ENCODE results near the gene CACNA2D1.

CACNA2D1 gene

DNA sequence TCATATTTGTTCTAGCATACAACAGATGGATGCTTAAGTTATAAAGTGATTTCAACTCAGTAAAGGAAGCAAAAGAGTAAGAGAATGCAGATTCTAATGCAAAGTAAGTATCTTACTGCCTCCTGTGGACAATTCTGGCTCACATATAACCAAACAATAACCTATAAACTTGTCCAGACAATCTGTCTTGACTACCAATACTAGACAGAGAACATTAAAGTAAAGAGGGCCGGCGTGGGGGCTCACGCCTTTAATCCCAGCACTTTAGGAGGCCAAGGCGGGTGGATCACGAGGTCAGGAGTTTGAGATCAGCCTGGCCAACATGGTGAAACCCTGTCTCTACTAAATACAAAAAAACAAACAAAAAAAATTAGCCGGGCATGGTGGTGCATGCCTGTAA, 329.3 kb downstream of the CACNA2D1 start:
- no peak for DNase-seq (ENCODE audit: low spot score)

DNA sequence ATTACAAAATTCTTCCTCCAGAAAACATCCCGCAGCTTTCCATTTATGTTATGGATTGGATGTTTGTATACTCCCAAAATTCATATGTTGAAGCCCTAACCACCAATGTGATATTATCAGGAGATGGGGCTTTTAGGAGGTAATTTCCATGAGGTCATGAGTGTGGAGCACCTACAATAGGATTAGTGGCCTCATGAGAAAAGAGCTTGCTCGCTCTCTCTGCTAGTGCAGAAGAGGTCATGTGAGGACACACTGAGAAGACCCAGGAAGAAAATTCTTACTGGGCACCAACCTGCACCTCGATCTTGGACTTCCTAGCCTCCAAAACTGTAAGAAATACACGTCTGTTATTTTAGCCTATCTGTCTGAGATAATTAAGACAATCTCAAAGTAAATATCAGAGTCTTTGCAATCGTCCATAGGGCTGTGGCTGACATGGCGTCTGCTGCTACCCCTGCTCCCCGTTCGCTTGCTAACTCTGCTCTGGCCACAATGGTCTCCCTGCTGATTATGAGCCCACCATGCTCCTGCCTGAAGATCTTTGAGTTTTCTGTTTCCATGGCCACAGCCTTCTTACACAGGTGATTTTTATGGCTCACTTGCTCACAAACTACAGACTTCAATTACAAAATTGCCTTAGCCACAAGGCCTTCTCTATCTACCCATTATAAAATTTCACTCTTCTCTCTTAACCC, 333.3 kb downstream of the CACNA2D1 start:
- DNase-seq (ENCODE audit: low spot score): no peak

DNA sequence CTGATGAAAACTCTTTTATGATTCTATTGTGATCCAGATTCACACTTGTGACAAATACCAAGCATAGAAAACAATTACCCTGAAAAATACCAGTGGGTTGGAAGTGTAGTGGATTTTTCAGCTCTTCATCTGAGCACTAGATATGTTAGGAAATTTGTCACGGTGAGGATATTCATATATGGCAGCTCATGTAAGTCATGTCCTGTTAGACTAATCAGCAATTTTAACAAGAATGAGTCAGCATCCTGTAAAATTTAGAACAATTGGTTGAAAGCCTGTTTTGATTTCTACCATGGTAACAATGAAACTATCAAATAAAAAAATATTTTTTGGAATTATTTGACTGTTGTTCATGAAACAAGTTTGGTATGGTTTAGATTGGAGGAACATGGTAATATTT, 334.3 kb downstream of the CACNA2D1 start:
- DNase-seq (ENCODE audit: low spot score): peak; percentile 29

- no peak for DNase-seq (ENCODE audit: low spot score)
These were observed 337.4 kb downstream of the CACNA2D1 start for GRCh38 chr7:82106201-82106600.

DNA sequence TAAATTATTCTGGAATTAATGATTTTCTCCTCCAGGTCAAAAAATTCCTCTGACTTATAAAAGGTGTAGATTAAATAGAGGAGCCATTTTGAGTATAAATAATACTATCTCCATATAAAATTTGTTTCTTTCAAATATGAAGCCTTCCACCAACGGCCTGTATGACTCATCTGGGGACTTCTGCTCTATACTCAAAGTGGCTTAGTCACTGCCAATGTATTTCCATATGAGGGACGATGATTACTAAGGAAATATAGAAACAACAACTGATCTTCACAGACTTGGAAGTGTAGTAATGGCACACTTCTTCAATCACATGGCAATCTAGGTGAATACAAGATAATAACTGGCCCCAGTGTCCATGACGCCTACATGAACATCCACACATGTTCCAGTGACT, 338.1 kb downstream of the CACNA2D1 start:
- peak; percentile 68 for DNase-seq (ENCODE audit: low spot score)

GRCh38 chr7:82098414-82098813, 345.2 kb downstream of the CACNA2D1 start:
- no peak for DNase-seq (ENCODE audit: low spot score)

DNA sequence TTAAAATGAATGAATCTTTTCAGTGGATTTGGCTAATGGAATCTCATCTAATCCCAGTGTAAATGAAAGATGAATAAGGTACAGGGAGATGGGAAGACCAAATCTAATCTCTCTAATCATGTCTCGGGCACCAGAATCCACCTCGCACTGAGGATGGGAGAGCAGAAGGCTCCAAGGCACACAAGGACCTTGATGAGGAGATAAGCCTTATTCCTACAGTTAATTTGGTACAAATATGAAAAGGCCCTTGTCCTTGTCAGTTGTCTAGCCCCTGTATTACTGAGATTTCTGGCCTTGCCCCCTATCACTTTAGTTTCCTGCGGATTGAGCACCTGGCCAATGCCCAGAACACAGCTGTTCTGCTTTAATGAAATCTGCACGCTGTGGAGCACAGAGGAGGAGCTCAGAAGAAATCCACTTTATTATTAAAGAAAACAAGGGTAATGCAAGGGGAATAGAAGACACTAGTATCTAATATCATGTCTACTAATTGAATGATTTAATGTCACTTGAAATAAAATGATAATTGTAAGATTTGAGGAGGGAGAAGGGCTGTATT, 352.4 kb downstream of the CACNA2D1 start:
- DNase-seq (ENCODE audit: low spot score): no peak

DNA sequence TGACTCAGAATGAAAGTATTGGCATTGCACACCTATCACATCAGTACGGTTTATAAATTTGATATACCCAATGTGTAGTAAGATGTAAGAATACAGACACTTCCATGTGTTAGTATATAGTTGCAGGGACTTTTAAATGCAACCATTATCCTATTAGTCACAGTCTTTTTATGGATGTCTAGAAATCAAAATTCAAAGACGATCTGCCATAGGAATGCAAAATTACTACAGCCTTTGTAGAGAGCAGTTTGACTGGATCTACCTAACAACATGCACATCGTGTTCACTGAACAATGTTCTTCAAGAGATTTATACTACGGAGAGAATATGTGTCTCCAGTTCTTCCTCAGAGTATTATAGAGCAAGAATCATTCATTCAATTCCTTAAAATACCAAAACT, 356.5 kb downstream of the CACNA2D1 start:
- no peak for DNase-seq (ENCODE audit: low spot score)

- no peak for DNase-seq (ENCODE audit: low spot score)
These were observed 358.5 kb downstream of the CACNA2D1 start for GRCh38 chr7:82085116-82085515.

DNA sequence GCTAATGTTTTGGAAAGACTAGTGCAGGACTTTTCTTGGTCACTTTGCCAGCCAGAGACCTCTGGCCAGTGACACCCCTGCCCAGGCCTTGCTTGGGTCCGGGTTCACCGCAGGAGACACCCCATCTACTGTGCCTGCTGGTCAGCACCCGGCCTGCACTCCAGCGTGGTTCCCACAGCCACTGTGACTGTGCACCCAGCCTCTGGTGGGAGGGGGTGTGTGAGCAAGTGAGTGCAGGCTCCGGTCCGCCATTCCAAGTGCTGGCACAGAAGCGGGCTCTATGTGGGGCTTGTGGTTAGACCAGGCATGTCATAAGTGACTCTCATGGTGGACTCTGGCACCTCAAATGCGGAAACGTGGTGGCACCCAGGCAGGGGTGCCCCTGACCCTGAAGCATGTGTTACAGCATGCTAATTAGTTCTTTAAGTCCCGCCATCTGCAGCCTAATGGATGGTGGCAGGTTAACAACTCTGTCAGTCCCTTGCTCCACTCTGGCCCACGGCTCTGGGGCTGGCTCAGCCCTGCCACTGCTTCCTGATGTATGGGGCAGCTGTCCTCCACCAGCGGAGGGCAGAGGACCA, 361.8 kb downstream of the CACNA2D1 start:
- no peak for DNase-seq (ENCODE audit: low spot score)

GRCh38 chr7:82080254-82080927, 363.2 kb downstream of the CACNA2D1 start:
- DNase-seq (ENCODE audit: low spot score): no peak

DNA sequence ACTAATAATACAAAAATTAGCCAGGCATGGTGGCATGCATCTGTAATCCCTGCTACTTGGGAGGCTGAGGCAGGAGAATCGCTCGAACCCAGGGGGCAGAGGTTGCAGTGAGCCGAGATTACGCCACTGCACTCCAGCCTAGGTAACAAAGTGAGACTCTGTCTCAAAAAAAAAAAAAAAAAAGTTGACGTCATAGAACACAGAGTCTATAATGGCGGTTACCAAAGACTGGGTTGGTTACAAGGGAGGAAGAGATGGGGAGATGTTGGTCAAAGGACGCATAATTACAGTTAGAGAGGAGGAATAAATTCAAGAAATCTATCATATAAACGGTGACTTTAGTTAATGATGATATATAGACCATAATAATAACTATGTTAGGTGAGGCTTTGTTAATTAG, 364.1 kb downstream of the CACNA2D1 start:
- no peak for DNase-seq (ENCODE audit: low spot score)

DNA sequence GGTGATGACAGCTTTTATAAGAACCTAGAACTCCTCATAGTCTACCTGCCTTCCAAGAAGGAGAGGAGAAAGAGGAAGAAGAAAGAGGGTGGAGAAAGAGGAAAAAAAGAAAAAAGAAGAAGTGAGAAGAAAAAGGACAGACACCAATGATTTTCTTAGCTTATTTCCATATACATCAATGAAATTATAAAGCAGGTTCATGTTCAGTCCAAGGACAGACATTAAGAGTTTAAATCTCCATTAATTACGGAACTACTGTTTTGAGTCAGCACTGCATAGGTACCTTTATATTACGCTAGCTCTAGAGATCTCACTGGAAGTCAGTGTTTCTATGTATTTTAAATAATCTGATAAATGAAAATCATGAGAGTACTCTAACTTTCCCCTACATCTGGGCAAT, 364.8 kb downstream of the CACNA2D1 start:
- no peak for DNase-seq (ENCODE audit: low spot score)

- no peak for DNase-seq (ENCODE audit: low spot score)
These were observed 372.1 kb downstream of the CACNA2D1 start for GRCh38 chr7:82071468-82071867.

GRCh38 chr7:82067628-82068264, 375.8 kb downstream of the CACNA2D1 start:
- DNase-seq (ENCODE audit: low spot score): no peak

GRCh38 chr7:82057476-82057875, 386.1 kb downstream of the CACNA2D1 start:
- DNase-seq (ENCODE audit: low spot score): no peak

GRCh38 chr7:82056282-82056681, 387.3 kb downstream of the CACNA2D1 start:
- DNase-seq (ENCODE audit: low spot score): no peak

DNA sequence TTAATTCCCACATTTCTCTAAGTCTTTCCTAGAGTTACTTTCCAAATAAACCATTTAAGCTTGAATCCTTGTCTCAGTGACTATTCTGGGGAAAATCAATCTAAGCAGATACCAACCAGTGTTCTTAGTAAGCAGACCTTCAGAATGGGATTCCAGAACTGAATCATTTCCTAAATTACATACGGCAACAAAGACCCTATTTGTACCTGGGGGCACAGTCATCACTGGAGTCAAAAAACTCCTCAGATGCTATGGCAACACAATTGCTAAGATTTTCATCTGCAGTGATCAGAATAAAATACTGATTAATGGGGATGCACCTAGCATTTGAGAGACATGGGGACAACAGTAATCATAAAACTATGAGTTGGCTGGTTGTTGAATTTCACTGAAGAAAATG, 389.0 kb downstream of the CACNA2D1 start:
- DNase-seq (ENCODE audit: low spot score): no peak

DNA sequence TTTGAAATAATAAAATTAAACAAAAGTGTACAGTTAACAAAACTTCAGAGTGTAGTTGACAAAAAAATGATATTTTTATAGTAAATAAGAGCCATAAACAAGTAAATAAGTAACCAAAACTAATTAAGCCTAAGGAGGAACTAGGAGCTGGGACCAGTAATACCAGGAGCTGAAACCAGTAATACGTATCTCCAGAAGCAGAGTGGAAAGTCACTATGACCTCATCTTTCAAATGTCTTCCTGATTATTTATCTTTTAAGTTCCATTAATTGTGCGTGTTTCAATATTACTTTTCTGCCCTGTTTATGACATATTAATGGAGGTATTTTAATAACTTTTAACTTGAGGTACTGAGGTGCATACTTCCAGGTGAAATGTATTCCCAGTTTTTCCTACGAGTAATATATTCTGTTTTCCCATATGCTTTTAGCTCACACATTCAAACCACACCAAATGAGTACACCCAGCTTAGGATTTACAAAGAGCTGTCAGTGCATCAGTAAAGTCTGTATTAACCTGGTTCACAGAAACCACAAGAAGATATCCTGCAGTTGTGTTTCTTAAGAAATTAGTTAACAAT, 390.0 kb downstream of the CACNA2D1 start:
- no peak for DNase-seq (ENCODE audit: low spot score)

DNA sequence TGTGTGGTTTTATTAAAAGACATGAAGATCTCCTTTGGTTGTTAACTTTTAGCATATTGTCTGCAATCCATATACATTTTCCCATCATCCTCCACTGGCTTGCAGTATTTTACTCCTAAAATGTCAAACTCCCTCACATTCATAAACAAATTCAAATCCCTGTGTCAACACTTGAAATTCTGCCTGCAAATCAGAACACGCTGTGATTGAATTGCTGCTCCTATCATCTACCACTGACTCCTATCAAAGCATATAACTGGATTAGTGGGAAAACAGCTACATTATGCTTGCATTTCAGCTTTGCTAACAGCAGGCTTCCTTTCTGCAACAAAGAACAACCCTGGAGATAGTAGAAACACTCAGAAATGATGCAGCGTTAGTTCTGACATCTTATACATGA, 392.0 kb downstream of the CACNA2D1 start:
- DNase-seq (ENCODE audit: low spot score): no peak

DNA sequence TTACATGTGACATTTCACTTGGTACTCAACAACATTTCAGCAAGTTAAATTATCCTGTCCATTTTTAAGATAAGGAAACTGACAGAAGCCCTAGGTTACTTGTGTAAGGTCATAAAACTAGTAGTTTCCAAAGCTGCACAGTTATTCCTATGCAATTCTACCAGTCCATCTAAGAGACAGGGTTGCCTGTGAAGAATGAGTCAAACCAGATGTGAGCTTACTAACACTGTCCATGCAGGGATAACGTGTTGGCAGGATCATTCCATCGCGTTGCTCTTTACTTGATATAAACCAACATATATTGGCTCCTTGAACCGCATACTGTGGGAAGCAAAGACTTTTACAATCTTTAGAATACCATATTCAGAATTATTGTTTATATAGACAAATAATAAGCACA, 392.8 kb downstream of the CACNA2D1 start:
- no peak for DNase-seq (ENCODE audit: low spot score)

DNA sequence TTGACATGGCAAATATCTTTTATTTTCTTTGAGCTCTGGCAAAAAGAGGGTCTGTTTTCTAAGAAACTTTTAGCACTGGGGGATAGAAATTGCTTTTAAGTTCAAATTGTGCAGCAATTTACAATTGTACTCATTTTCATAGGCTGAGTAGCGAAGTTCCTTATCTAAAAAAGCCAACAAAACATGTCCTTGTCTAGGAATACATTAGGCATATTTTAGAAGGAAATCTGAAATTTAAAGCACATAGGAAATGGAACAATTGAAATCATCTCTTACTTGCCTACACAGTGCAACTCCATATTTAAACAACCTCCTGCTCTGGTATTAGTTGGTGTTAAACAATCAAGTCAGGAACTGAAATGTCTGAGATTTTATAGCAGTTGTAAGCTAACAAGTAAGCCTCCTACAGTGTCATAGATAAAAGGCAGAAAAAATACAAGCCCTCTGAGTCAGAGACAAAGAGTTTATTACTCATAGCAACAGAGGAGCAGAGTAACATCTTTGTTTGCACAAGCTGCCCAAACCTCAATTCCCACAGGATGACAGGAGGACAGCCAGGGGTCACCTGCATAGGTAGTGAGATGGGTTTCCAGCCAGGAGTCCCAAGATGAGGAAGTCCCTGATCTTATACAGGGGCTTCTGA, 393.6 kb downstream of the CACNA2D1 start:
- peak; percentile 89 for DNase-seq (ENCODE audit: low spot score)
